Measurements from ENCODE around the gene DNAJC2.

DNAJC2 gene

GRCh38 chr7:103380395-103381191 is 36.0 kb upstream of the DNAJC2 start:
- H3K9ac ChIP-seq, result no peak overlapping the region
- H3K36me3 ChIP-seq (ENCODE audit: insufficient read depth), result no peaks in the 10 kb centered on the region
- no peaks in the 10 kb centered on the region for H3K27me3 ChIP-seq (ENCODE audit: insufficient read depth, low read depth)
- H3K4me2 ChIP-seq, result no peak overlapping the region
- no peak overlapping the region for H3K27ac ChIP-seq
- H4K20me1 ChIP-seq (ENCODE audit: insufficient read depth), result no peaks in the 10 kb centered on the region
- H3K79me2 ChIP-seq (ENCODE audit: insufficient read depth, low read depth), result no peaks in the 10 kb centered on the region
- TF ChIP-seq, protein P1, sequence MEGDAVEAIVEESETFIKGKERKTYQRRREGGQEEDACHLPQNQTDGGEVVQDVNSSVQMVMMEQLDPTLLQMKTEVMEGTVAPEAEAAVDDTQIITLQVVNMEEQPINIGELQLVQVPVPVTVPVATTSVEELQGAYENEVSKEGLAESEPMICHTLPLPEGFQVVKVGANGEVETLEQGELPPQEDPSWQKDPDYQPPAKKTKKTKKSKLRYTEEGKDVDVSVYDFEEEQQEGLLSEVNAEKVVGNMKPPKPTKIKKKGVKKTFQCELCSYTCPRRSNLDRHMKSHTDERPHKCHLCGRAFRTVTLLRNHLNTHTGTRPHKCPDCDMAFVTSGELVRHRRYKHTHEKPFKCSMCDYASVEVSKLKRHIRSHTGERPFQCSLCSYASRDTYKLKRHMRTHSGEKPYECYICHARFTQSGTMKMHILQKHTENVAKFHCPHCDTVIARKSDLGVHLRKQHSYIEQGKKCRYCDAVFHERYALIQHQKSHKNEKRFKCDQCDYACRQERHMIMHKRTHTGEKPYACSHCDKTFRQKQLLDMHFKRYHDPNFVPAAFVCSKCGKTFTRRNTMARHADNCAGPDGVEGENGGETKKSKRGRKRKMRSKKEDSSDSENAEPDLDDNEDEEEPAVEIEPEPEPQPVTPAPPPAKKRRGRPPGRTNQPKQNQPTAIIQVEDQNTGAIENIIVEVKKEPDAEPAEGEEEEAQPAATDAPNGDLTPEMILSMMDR (conservative IDR thresholded peaks at IDR 0.05; ENCODE audit: low read depth, low read length), result no peak
- no peak overlapping the region for H2AFZ ChIP-seq (ENCODE audit: low read depth)
- H3K4me3 ChIP-seq (IDR thresholded peaks at IDR 0.05; ENCODE audit: insufficient read depth, low read depth, low read length), result no peak overlapping the region
- no peaks in the 10 kb centered on the region for H3K4me1 ChIP-seq (ENCODE audit: low read depth, poor library complexity, severe bottlenecking)

GRCh38 chr7:103379270-103379975 is 34.9 kb upstream of the DNAJC2 start:
- no peak overlapping the region for H3K9ac ChIP-seq
- no peak overlapping the region for H3K27ac ChIP-seq
- no peaks in the 10 kb centered on the region for H3K27me3 ChIP-seq (ENCODE audit: insufficient read depth, low read depth)
- no peak overlapping the region for H3K4me3 ChIP-seq (IDR thresholded peaks at IDR 0.05; ENCODE audit: insufficient read depth, low read depth, low read length)
- no peaks in the 10 kb centered on the region for H4K20me1 ChIP-seq (ENCODE audit: insufficient read depth)
- no peak overlapping the region for H3K4me2 ChIP-seq
- H3K4me1 ChIP-seq (ENCODE audit: low read depth, poor library complexity, severe bottlenecking), result no peaks in the 10 kb centered on the region
- no peaks in the 10 kb centered on the region for H3K36me3 ChIP-seq (ENCODE audit: insufficient read depth)
- TF ChIP-seq, protein P1 (conservative IDR thresholded peaks at IDR 0.05; ENCODE audit: low read depth, low read length), result no peak
- no peak overlapping the region for H2AFZ ChIP-seq (ENCODE audit: low read depth)
- H3K79me2 ChIP-seq (ENCODE audit: insufficient read depth, low read depth), result no peaks in the 10 kb centered on the region

- Histone ChIP-seq H4K20me1 (ENCODE audit: insufficient read depth) (no peaks in the 10 kb centered on the region), H3K4me2 (no peak overlapping the region), H3K4me1 (ENCODE audit: low read depth, poor library complexity, severe bottlenecking) (no peaks in the 10 kb centered on the region), H3K4me3 (IDR thresholded peaks at IDR 0.05; ENCODE audit: insufficient read depth, low read depth, low read length) (no peak overlapping the region), H3K9ac (no peak overlapping the region), H2AFZ (ENCODE audit: low read depth) (no peak overlapping the region), H3K36me3 (ENCODE audit: insufficient read depth) (no peaks in the 10 kb centered on the region), H3K27ac (no peak overlapping the region), H3K27me3 (ENCODE audit: insufficient read depth, low read depth) (no peaks in the 10 kb centered on the region), H3K79me2 (ENCODE audit: insufficient read depth, low read depth) (no peaks in the 10 kb centered on the region)
- TF ChIP-seq, protein P1 (conservative IDR thresholded peaks at IDR 0.05; ENCODE audit: low read depth, low read length), result no peak
These were observed 29.5 kb upstream of the DNAJC2 start for GRCh38 chr7:103373866-103374643.

- Histone ChIP-seq H3K9ac (no peak overlapping the region), H3K27me3 (ENCODE audit: insufficient read depth, low read depth) (no peaks in the 10 kb centered on the region), H3K4me2 (no peak overlapping the region), H4K20me1 (ENCODE audit: insufficient read depth) (no peaks in the 10 kb centered on the region), H3K36me3 (ENCODE audit: insufficient read depth) (peaks cover 12% of the 10 kb centered on the region; the same call in 1 of the 2 replicates), H3K79me2 (ENCODE audit: insufficient read depth, low read depth) (no peaks in the 10 kb centered on the region), H3K27ac (no peak overlapping the region), H2AFZ (ENCODE audit: low read depth) (no peak overlapping the region), H3K4me1 (ENCODE audit: low read depth, poor library complexity, severe bottlenecking) (no peaks in the 10 kb centered on the region), H3K4me3 (IDR thresholded peaks at IDR 0.05; ENCODE audit: insufficient read depth, low read depth, low read length) (no peak overlapping the region)
- TF ChIP-seq, protein P1 (conservative IDR thresholded peaks at IDR 0.05; ENCODE audit: low read depth, low read length), result no peak
These were observed 24.9 kb upstream of the DNAJC2 start for GRCh38 chr7:103369432-103369831.

Measured in KMS-11 (cell line).